Measurements from ENCODE around the gene BTBD9. TPM values are rescaled to one million over a fixed set of nuclear protein-coding genes. Genes with fewer than 3 reads are reported as not detected.

Gene BTBD9
- total and polyA plus RNA-seq, 9 of the 15 experiments (the other 6 are each of a cell fraction or from before 2014, with no cell fraction given) = 0.08 to 1.6 (median 0.58) TPM

- H3K36me3 ChIP-seq (ENCODE audit: control insufficient read depth, insufficient read depth, low read length) = no peaks in the 10 kb centered on the region
- H3K9me1 ChIP-seq (ENCODE audit: control insufficient read depth, insufficient read depth, low read length) = no peaks in the 10 kb centered on the region
- H3K27ac ChIP-seq (ENCODE audit: extremely low read depth, low read depth, low read length) = no peak overlapping the region
- no peaks in the 10 kb centered on the region for H4K20me1 ChIP-seq (replicated peaks; ENCODE audit: control insufficient read depth, insufficient read depth, low read length)
- DNase-seq (ENCODE audit: extremely low read depth in 1 of 4, low spot score in 3 of 4) = no peak
- H3K9ac ChIP-seq (ENCODE audit: insufficient read depth in 1 of 2, low read depth in 2 of 2, low read length in 2 of 2) = no peak overlapping the region
- ChIA-PET POLR2A (interaction anchor here (1.3 kb wide), 1 partner anchor 11 kb away, joined by 3 read pairs; no protein-coding TSS in a partner anchor), CTCF (ENCODE audit: low intra/inter-chr PET ratio) (no interaction called here)
- TF ChIP-seq KLF13 (tag; IDR thresholded peaks at IDR 0.05; ENCODE audit: borderline replicate concordance, low read depth) (no peak), ASH1L (IDR thresholded peaks at IDR 0.05; ENCODE audit: borderline replicate concordance, low read depth, partially characterized antibody) (no peak), ETS1 (conservative IDR thresholded peaks at IDR 0.05; ENCODE audit: control insufficient read depth, low read depth, low read length) (no peak)
- no TSS peak for BruUV-seq (replicated peaks)
- 0% methylated on average over 3 of the region's 3 CpGs for WGBS (ENCODE audit: insufficient coverage, low coverage, missing lambda C conversion rate)
- ATAC-seq = no peak
- peaks cover 9 to 13% of the 10 kb centered on the region in 2 experiments; a peak in 4 of 5 replicates for H3K27me3 ChIP-seq (ENCODE audit: control insufficient read depth in 2 of 2, insufficient read depth in 2 of 2, low read length in 2 of 2)
- H3K4me2 ChIP-seq (ENCODE audit: insufficient read depth, low read length) = no peak overlapping the region
- no peaks in the 10 kb centered on the region for H3K79me2 ChIP-seq (ENCODE audit: control insufficient read depth, insufficient read depth, low read length)
- H3K4me3 ChIP-seq = no peak overlapping the region
- H2AFZ ChIP-seq (ENCODE audit: low read depth, low read length) = no peak overlapping the region
- H3K4me1 ChIP-seq (replicated peaks in 1 of 2; ENCODE audit: control insufficient read depth in 2 of 2, insufficient read depth in 2 of 2, low read length in 2 of 2) = no peaks in the 10 kb centered on the region
- intact Hi-C loops (cut with micrococcal nuclease) = loop anchor here (10.0 kb wide), 1 partner anchor 1043 kb away; no protein-coding TSS in a partner anchor
- in situ Hi-C loops (cut with MboI) = no loop called here
- FAIRE-seq = no peak
- no peaks in the 10 kb centered on the region for H3K9me3 ChIP-seq (replicated peaks; ENCODE audit: control insufficient read depth, insufficient read depth, low read depth, low read length)
These were observed 207.7 kb downstream of the BTBD9 start for GRCh38 chr6:38432079-38432478.

GRCh38 chr6:38429546-38429945 lies 210.2 kb downstream of the BTBD9 start:
- ChIA-PET CTCF (ENCODE audit: low intra/inter-chr PET ratio) (no interaction called here), POLR2A (interaction anchor here (0.8 to 1.0 kb wide), 2 partner anchors 11 to 37 kb away, joined by 3 to 4 read pairs; no protein-coding TSS in a partner anchor)
- Histone ChIP-seq H3K36me3 (ENCODE audit: control insufficient read depth, insufficient read depth, low read length) (no peaks in the 10 kb centered on the region), H3K27me3 (ENCODE audit: control insufficient read depth in 2 of 2, insufficient read depth in 2 of 2, low read length in 2 of 2) (peaks cover 15 to 23% of the 10 kb centered on the region in 2 experiments; a peak in 4 of 5 replicates), H3K79me2 (ENCODE audit: control insufficient read depth, insufficient read depth, low read length) (no peaks in the 10 kb centered on the region), H3K9me3 (replicated peaks; ENCODE audit: control insufficient read depth, insufficient read depth, low read depth, low read length) (no peaks in the 10 kb centered on the region), H3K4me3 (no peak overlapping the region), H3K9me1 (ENCODE audit: control insufficient read depth, insufficient read depth, low read length) (no peaks in the 10 kb centered on the region), H3K4me1 (replicated peaks in 1 of 2; ENCODE audit: control insufficient read depth in 2 of 2, insufficient read depth in 2 of 2, low read length in 2 of 2) (no peaks in the 10 kb centered on the region), H3K9ac (ENCODE audit: insufficient read depth in 1 of 2, low read depth in 2 of 2, low read length in 2 of 2) (no peak overlapping the region), H3K4me2 (ENCODE audit: insufficient read depth, low read length) (no peak overlapping the region), H4K20me1 (replicated peaks; ENCODE audit: control insufficient read depth, insufficient read depth, low read length) (no peaks in the 10 kb centered on the region), H3K27ac (ENCODE audit: extremely low read depth, low read depth, low read length) (no peak overlapping the region), H2AFZ (ENCODE audit: low read depth, low read length) (no peak overlapping the region)
- ATAC-seq (no peak), DNase-seq (ENCODE audit: extremely low read depth in 1 of 4, low spot score in 3 of 4) (no peak), FAIRE-seq (no peak)
- no TSS peak for BruUV-seq (replicated peaks)
- 5% methylated on average over 3 of the region's 3 CpGs for WGBS (ENCODE audit: insufficient coverage, low coverage, missing lambda C conversion rate)
- in situ Hi-C loops (cut with MboI) = no loop called here
- intact Hi-C loops (cut with micrococcal nuclease) = no loop called here
- no peak for TF ChIP-seq FOXP1 (CRISPR knock-in tag; IDR thresholded peaks at IDR 0.05)
- no peak for TF ChIP-seq ZNF384 (IDR thresholded peaks at IDR 0.05; ENCODE audit: low read depth, low read length)
- TF ChIP-seq GATAD2B (IDR thresholded peaks at IDR 0.05; ENCODE audit: borderline replicate concordance) = no peak
- no peak for TF ChIP-seq CEBPG (CRISPR knock-in tag; IDR thresholded peaks at IDR 0.05)
- no peak for TF ChIP-seq CEBPG (tag; conservative IDR thresholded peaks at IDR 0.05 in 1 of 2, IDR thresholded peaks at IDR 0.05 in 1 of 2)
- no peak for TF ChIP-seq TAF15 (IDR thresholded peaks at IDR 0.05; ENCODE audit: low read depth, low read length)
- no peak for TF ChIP-seq ILK (tag; IDR thresholded peaks at IDR 0.05; ENCODE audit: borderline replicate concordance, low read depth)
- TF ChIP-seq TOE1 (IDR thresholded peaks at IDR 0.05; ENCODE audit: borderline replicate concordance) = no peak
- TF ChIP-seq TOE1 (CRISPR knock-in tag; IDR thresholded peaks at IDR 0.05; ENCODE audit: borderline replicate concordance, low read depth) = no peak
- TF ChIP-seq ARNT (IDR thresholded peaks at IDR 0.05) = no peak
- TF ChIP-seq BCOR (IDR thresholded peaks at IDR 0.05) = no peak
- no peak for TF ChIP-seq EHMT2 (IDR thresholded peaks at IDR 0.05)
- no peak for TF ChIP-seq ZNF146 (CRISPR knock-in tag; IDR thresholded peaks at IDR 0.05; ENCODE audit: unreplicated experiment)
- TF ChIP-seq EWSR1 (IDR thresholded peaks at IDR 0.05; ENCODE audit: borderline replicate concordance, low read depth, partially characterized antibody) = no peak
